Embryonic facial prominence (tissue), 1 donor: ENCODE measurements around the gene UNK.

ENCODE experiments used
- DNase-seq: peaks from one replicate; pipeline ENCODE4 v3.0.0-alpha.2; 2016; ENCODE audit errors: extremely low spot score

The UNK gene

GRCh38 chr17:75820094-75821080, 35.8 kb downstream of the UNK start:
- DNase-seq, result no peak

- no peak for DNase-seq
Measured at GRCh38 chr17:75821552-75821951, 36.9 kb downstream of the UNK start.

- no peak for DNase-seq
Measured at GRCh38 chr17:75822119-75822799, 37.7 kb downstream of the UNK start.

GRCh38 chr17:75822800-75823166, 38.2 kb downstream of the UNK start:
- no peak for DNase-seq

GRCh38 chr17:75823257-75824041, 38.8 kb downstream of the UNK start:
- no peak for DNase-seq

- DNase-seq, result no peak
Measured at GRCh38 chr17:75824050-75824552, 39.5 kb downstream of the UNK start.

- no peak for DNase-seq
Measured at GRCh38 chr17:75824666-75825065, 40.1 kb downstream of the UNK start.

GRCh38 chr17:75825149-75825552, 40.5 kb downstream of the UNK start:
- DNase-seq, result no peak

- DNase-seq, result no peak
Measured at GRCh38 chr17:75825748-75826370, 41.3 kb downstream of the UNK start.

GRCh38 chr17:75826561-75827307, 42.1 kb downstream of the UNK start:
- no peak for DNase-seq

- DNase-seq, result no peak
Measured at GRCh38 chr17:75827308-75828075, 42.9 kb downstream of the UNK start.

- no peak for DNase-seq
Measured at GRCh38 chr17:75828076-75828400, 43.4 kb downstream of the UNK start.

- no peak for DNase-seq
Measured at GRCh38 chr17:75828741-75829140, 44.1 kb downstream of the UNK start.

GRCh38 chr17:75829747-75830146, 45.1 kb downstream of the UNK start:
- no peak for DNase-seq

- DNase-seq, result no peak
Measured at GRCh38 chr17:75830164-75831031, 45.8 kb downstream of the UNK start.

- DNase-seq, result no peak
Measured at GRCh38 chr17:75831032-75831571, 46.5 kb downstream of the UNK start.

- no peak for DNase-seq
Measured at GRCh38 chr17:75832164-75832651, 47.6 kb downstream of the UNK start.

- DNase-seq, result no peak
Measured at GRCh38 chr17:75832652-75833400, 48.2 kb downstream of the UNK start.
